GM12865 (cell line): ENCODE measurements around the gene CBX3.
"Not testable (repeated sequence)": the region's sequence is repeated elsewhere in the genome, so short reads cannot be mapped to it uniquely, and the experiment has no call there.

ENCODE experiments used
- DNase-seq: peaks from one replicate; pipeline ENCODE4 v3.0.0; 2010; ENCODE audit warnings: low read depth
- H3K4me3 ChIP-seq: 2 replicates; pipeline ENCODE4 v1.5.1; 2011; ENCODE audit warnings: mild to moderate bottlenecking, low read depth, low read length, control low read depth
- CTCF ChIP-seq: IDR thresholded peaks from 2 replicates; pipeline ENCODE4 v1.5.1; 2011; ENCODE audit warnings: low read length, control low read depth, low read depth, inconsistent platforms; ENCODE audit not compliant: insufficient read depth; ENCODE audit errors: missing control alignments

CBX3 gene

GRCh38 chr7:26245150-26245549, 43.6 kb downstream of the CBX3 start:
- H3K4me3 ChIP-seq = no peak overlapping the region
- DNase-seq = no peak
- TF ChIP-seq CTCF = no peak

- H3K4me3 ChIP-seq = no peak overlapping the region
- no peak for TF ChIP-seq CTCF
- no peak for DNase-seq
These were observed 48.7 kb downstream of the CBX3 start for GRCh38 chr7:26250239-26250638.

- DNase-seq, H3K4me3 ChIP-seq: not testable (repeated sequence)
These were observed 60.3 kb downstream of the CBX3 start for GRCh38 chr7:26261866-26262265.
